Neural progenitor cell (in vitro differentiated cells): ENCODE data around the gene LRRC25.

Experiments used
- CTCF ChIP-seq: fragments of 200-600 bp; sonication (generic); IDR thresholded peaks from 2 replicates; pipeline ENCODE4 v1.5.1; 2017; ENCODE audit warnings: antibody characterized with exemption, mild to moderate bottlenecking
- EZH2 ChIP-seq: fragments of 200-600 bp; sonication (generic); IDR thresholded peaks from 2 replicates; pipeline ENCODE4 v1.6.1; 2017; ENCODE audit warnings: antibody characterized with exemption, mild to moderate bottlenecking, moderate library complexity
- EZH2phosphoT487 ChIP-seq: fragments of 200-600 bp; sonication (generic); IDR thresholded peaks from 2 replicates; pipeline ENCODE4 v1.6.1; 2017; ENCODE audit warnings: antibody characterized with exemption

- TF ChIP-seq CTCF = no peak
- no peak for TF ChIP-seq EZH2
- no peak for TF ChIP-seq EZH2phosphoT487
Measured at GRCh38 chr19:18435842-18436670, 38.6 kb upstream of the LRRC25 start.
